ENCODE data around the gene SLF1. TPM values are rescaled to one million over a fixed set of nuclear protein-coding genes. Genes with fewer than 3 reads are reported as not detected.

The SLF1 gene
- total RNA-seq, 1 donor from 2014 or later: 6.1 TPM

- no peak for DNase-seq (ENCODE audit: low spot score)
Observed at GRCh38 chr5:94711785-94712184, 93.3 kb downstream of the SLF1 start.

DNA sequence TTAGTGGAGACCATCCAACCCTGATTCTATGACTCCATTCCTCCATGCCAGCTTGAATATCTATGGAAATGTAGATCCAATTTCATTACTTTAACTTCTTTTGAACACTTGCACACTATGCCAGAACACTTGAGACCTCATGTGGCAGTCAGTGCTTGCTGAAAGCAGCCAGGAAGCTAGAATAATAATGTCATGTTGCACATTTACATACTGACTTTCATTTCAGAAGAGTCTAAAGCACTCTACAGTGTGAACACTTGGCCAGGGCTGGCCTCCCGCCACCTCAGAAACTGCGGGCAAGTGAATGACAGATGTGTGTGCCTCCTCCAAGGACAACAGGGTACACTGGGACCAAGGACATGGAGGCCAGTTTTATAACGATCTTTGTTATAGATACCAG lies 97.3 kb downstream of the SLF1 start:
- DNase-seq (ENCODE audit: low spot score): no peak

GRCh38 chr5:94725142-94725541 lies 106.7 kb downstream of the SLF1 start:
- DNase-seq (ENCODE audit: low spot score): no peak

DNA sequence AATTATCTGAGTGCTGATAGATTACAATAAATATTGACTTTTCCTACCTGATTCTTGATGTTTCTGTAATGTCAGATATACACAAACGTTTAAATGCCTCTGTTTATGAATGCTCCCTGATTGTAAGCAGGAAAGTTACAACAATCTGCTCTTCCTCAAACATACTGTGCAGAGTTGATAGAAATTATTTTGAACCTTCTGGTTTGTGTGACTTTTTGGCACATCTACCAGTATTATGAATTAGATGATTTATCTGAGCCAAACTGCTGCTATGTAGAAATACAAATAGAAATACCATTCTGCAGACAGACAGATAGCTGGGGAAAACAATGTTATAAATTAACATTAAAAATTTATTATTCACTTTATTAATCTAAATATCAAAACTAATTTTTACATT lies 113.0 kb downstream of the SLF1 start:
- no peak for DNase-seq (ENCODE audit: low spot score)

- DNase-seq (ENCODE audit: low spot score): no peak
Observed at GRCh38 chr5:94736498-94736897, 118.0 kb downstream of the SLF1 start.

- DNase-seq (ENCODE audit: low spot score): no peak
Observed at GRCh38 chr5:94740286-94740685, 121.8 kb downstream of the SLF1 start.

DNA sequence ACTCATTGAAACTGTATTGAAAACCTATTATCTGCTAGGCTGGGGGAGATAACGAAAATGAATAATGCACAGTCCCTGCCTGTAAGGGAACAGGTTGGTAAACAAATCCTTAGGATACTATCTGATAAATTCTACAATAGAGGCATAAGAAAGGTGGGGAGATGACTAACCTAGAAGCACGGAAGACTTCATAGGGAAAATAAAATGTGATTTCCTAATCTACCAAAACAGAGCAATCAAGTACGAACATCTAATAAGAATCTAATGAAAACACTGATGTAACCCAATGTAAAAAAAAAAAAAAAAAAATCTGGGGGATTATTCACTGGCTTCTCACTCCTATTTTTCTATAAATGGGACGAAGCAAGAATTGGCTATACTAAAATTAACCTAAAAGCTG lies 124.4 kb downstream of the SLF1 start:
- DNase-seq (ENCODE audit: low spot score): no peak

GRCh38 chr5:94744906-94745305 lies 126.4 kb downstream of the SLF1 start:
- DNase-seq (ENCODE audit: low spot score): no peak

GRCh38 chr5:94745786-94746730 lies 127.6 kb downstream of the SLF1 start:
- DNase-seq (ENCODE audit: low spot score): no peak

- no peak for DNase-seq (ENCODE audit: low spot score)
Observed at GRCh38 chr5:94746731-94747124, 128.3 kb downstream of the SLF1 start.

Other genes starting within 250 kb of the SLF1 start
- gene KIAA0825, start 65 bp upstream of the SLF1 start, total RNA-seq: 5.9 TPM

Data from ureter (tissue), 1 donor.